Transverse colon (tissue), 4 donors: ENCODE measurements around the gene REEP1. TPM values are rescaled to one million over a fixed set of nuclear protein-coding genes. Genes with fewer than 3 reads are reported as not detected.
A peak's percentile ranks its signal among the peaks of the same experiment; 100 is the strongest.

Experiments
- DNase-seq: peaks from one replicate; pipeline ENCODE4 v3.0.0-alpha.2; 2019
- H3K27ac ChIP-seq, 4 donors: fragments of 200-600 bp; sonication (generic); 2 replicates each; pipeline ENCODE4 v1.5.1; 2016 to 2018; ENCODE audit warnings: inconsistent platforms in 4 of 4
- H3K27me3 ChIP-seq: fragments of 200-600 bp; sonication (generic); 2 replicates; pipeline ENCODE4 v1.5.1; 2017; ENCODE audit warnings: inconsistent platforms
- H3K36me3 ChIP-seq, 4 donors: fragments of 200-600 bp; sonication (generic); 2 replicates each; pipeline ENCODE4 v1.5.1; 2017 to 2019; ENCODE audit warnings: inconsistent platforms in 4 of 4
- H3K4me1 ChIP-seq, 4 donors: fragments of 200-600 bp; sonication (generic); 2 replicates each; pipeline ENCODE4 v1.5.1; 2017 to 2020; ENCODE audit warnings: inconsistent platforms in 4 of 4
- H3K4me3 ChIP-seq, 4 donors: fragments of 200-600 bp; sonication (generic); 1 replicate in 1 of 4; 2 replicates in 3 of 4; pipeline versions ENCODE4 v1.5.1 to v1.6.1; 2017 to 2019; ENCODE audit warnings: inconsistent platforms in 4 of 4
- H3K9me3 ChIP-seq, 2 donors: fragments of 200-600 bp; sonication (generic); 2 replicates each; pipeline ENCODE4 v1.5.1; 2017 to 2019; ENCODE audit warnings: inconsistent platforms in 2 of 2
- CTCF ChIP-seq, 5 experiments: fragments of 200-600 bp in 3 of 5; fragments of 450-650 bp in 2 of 5; sonication (generic) in 3 of 5; IDR thresholded peaks; 1 replicate in 2 of 5; 2 replicates in 3 of 5; pipeline ENCODE4 v1.5.1; 2016 to 2017; ENCODE audit warnings: antibody characterized with exemption in 5 of 5, inconsistent platforms in 3 of 5, mild to moderate bottlenecking in 2 of 5, moderate library complexity in 1 of 5
- EP300 ChIP-seq: sonication (generic); formaldehyde crosslinking; IDR thresholded peaks from one replicate; pipeline ENCODE4 v1.6.1; 2017; ENCODE audit warnings: antibody characterized with exemption, low read depth
- POLR2A ChIP-seq: fragments of 450-650 bp; IDR thresholded peaks from one replicate; pipeline ENCODE4 v1.6.1; 2016; ENCODE audit warnings: antibody characterized with exemption, mild to moderate bottlenecking, moderate library complexity
- POLR2AphosphoS5 ChIP-seq, 3 donors: sonication (generic); formaldehyde crosslinking; IDR thresholded peaks; one replicate each; pipeline ENCODE4 v1.6.1; 2016; ENCODE audit warnings: antibody characterized with exemption in 3 of 3
- WGBS, 2 donors: methylation state at CpG; one replicate each; pipeline ENCODE4 v1.1.5; 2018; ENCODE audit warnings: low coverage in 1 of 2; 5-methylcytosine and 5-hydroxymethylcytosine counted together
- in situ Hi-C, 4 donors: fragments of 200-750 bp; cut with MboI; loops; one replicate each; pipeline versions ENCODE4 v1.15.0 to v1.15.1; 2017; ENCODE audit warnings: low sequenced_read_pairs in 3 of 4, low pct_ligation_motif_present in 1 of 4, low pct_unique_long_range_greater_than_20kb in 1 of 4
- intact Hi-C: fragments of 100-400 bp; cut with DNase I; formaldehyde crosslinking; loops from one replicate; pipeline ENCODE4 v1.15.1; 2023; ENCODE audit warnings: low total_unique reads
- total RNA-seq, 4 donors: library from RNA; depleted of rRNA; stranded (reverse); fragments of >200 nt; gene quantifications; one replicate each; pipeline ENCODE4 v1.1.0, GENCODE V29; 2016

REEP1 gene
- total RNA-seq, 4 donors from 2014 or later = 14.1 to 196 (median 32.3) TPM

- H3K36me3 ChIP-seq = no peaks in the 10 kb centered on the region
- WGBS, 2 donors = 57 to 79% methylated on average over 6 to 10 of the region's 10 CpGs
- in situ Hi-C loops (no loop called here), intact Hi-C loops (loop anchor here (10.0 kb wide), 1 partner anchor 114 kb away; no protein-coding TSS in a partner anchor)
- H3K27me3 ChIP-seq = peaks cover 68% of the 10 kb centered on the region
- H3K4me1 ChIP-seq = peaks cover 0 to 22% (median 15%) of the 10 kb centered on the region in 4 donors
- no peak for TF ChIP-seq POLR2A
- TF ChIP-seq EP300 = no peak
- no peak for TF ChIP-seq POLR2AphosphoS5 (IDR thresholded peaks at IDR 0.05)
- no peak for TF ChIP-seq CTCF (IDR thresholded peaks at IDR 0.05)
- no peak overlapping the region for H3K4me3 ChIP-seq
- no peak overlapping the region for H3K27ac ChIP-seq
- peaks cover 4 to 6% of the 10 kb centered on the region in 2 donors for H3K9me3 ChIP-seq
- no peak for DNase-seq
Measured at GRCh38 chr2:86338778-86339295, 1.4 kb upstream of the REEP1 start.

GRCh38 chr2:86336675-86337243 is 667 bp downstream of the REEP1 start:
- WGBS, 2 donors = 5% methylated on average over 21 of the region's 45 CpGs; no CpG with 5 or more reads in 1 of the 2 donors
- intact Hi-C loops = loop anchor here (10.0 kb wide), 1 partner anchor 112 kb away; no protein-coding TSS in a partner anchor

GRCh38 chr2:86335865-86336674 is 1.4 kb downstream of the REEP1 start:
- 30 to 41% methylated on average over 4 to 15 of the region's 15 CpGs for WGBS, 2 donors
- no peak for TF ChIP-seq POLR2A
- no peak for TF ChIP-seq CTCF (IDR thresholded peaks at IDR 0.05)
- no peak for TF ChIP-seq POLR2AphosphoS5 (IDR thresholded peaks at IDR 0.05)
- TF ChIP-seq EP300 = no peak
- H3K4me1 ChIP-seq = peaks cover 0 to 22% (median 15%) of the 10 kb centered on the region in 4 donors
- H3K27me3 ChIP-seq = peaks cover 59% of the 10 kb centered on the region
- peak overlapping the region; percentile 37 to 65 (median 62) for H3K4me3 ChIP-seq
- DNase-seq = no peak
- intact Hi-C loops (loop anchor here (10.0 kb wide), 1 partner anchor 111 kb away; no protein-coding TSS in a partner anchor), in situ Hi-C loops (no loop called here)
- no peaks in the 10 kb centered on the region for H3K36me3 ChIP-seq
- peak overlapping the region in 3 of 4 donors; percentile 65 to 73 (median 73) for H3K27ac ChIP-seq
- peaks cover 0 to under 1% of the 10 kb centered on the region in 2 donors for H3K9me3 ChIP-seq

More at GRCh38 chr2:86336675-86337243, 667 bp downstream of the REEP1 start:
- H3K4me3 ChIP-seq = peak overlapping the region; percentile 37 to 65 (median 62)
- H3K4me1 ChIP-seq = peaks cover 0 to 22% (median 15%) of the 10 kb centered on the region in 4 donors
- no peak for DNase-seq
- in situ Hi-C loops = no loop called here
- peaks cover 4 to 6% of the 10 kb centered on the region in 2 donors for H3K9me3 ChIP-seq
- H3K36me3 ChIP-seq = no peaks in the 10 kb centered on the region
- no peak for TF ChIP-seq POLR2AphosphoS5 (IDR thresholded peaks at IDR 0.05)
- no peak for TF ChIP-seq CTCF (IDR thresholded peaks at IDR 0.05)
- no peak for TF ChIP-seq EP300
- no peak for TF ChIP-seq POLR2A
- peaks cover 66% of the 10 kb centered on the region for H3K27me3 ChIP-seq
- peak overlapping the region; percentile 37 to 73 (median 69) for H3K27ac ChIP-seq

GRCh38 chr2:86333378-86333777 is 4.0 kb downstream of the REEP1 start:
- no peaks in the 10 kb centered on the region for H3K36me3 ChIP-seq
- no peak for DNase-seq
- no peak overlapping the region for H3K4me3 ChIP-seq
- H3K4me1 ChIP-seq = peaks cover 0 to 21% (median 15%) of the 10 kb centered on the region in 4 donors
- H3K9me3 ChIP-seq = no peaks in the 10 kb centered on the region
- in situ Hi-C loops = no loop called here
- TF ChIP-seq POLR2AphosphoS5 (IDR thresholded peaks at IDR 0.05) = no peak
- TF ChIP-seq CTCF (IDR thresholded peaks at IDR 0.05) = no peak
- TF ChIP-seq POLR2A = no peak
- no peak for TF ChIP-seq EP300
- peaks cover 34% of the 10 kb centered on the region for H3K27me3 ChIP-seq
- no peak overlapping the region for H3K27ac ChIP-seq
- intact Hi-C loops = loop anchor here (10.0 kb wide), 1 partner anchor 109 kb away; no protein-coding TSS in a partner anchor
- WGBS, 2 donors = 53% methylated on average over 2 of the region's 2 CpGs; no CpG with 5 or more reads in 1 of the 2 donors
